ENCODE results near the gene ACER3. TPM values are rescaled to one million over a fixed set of nuclear protein-coding genes. Genes with fewer than 3 reads are reported as not detected.

The ACER3 gene
- total and polyA plus RNA-seq, 2 experiments from 2014 or later: 6.2 to 26.5 TPM

GRCh38 chr11:76939219-76939631 lies 78.5 kb downstream of the ACER3 start:
- Histone ChIP-seq H3K27me3 (ENCODE audit: insufficient read depth) (no peaks in the 10 kb centered on the region), H3K36me3 (ENCODE audit: insufficient read depth) (peaks cover 12% of the 10 kb centered on the region), H3K4me1 (ENCODE audit: insufficient read depth) (peaks cover 24% of the 10 kb centered on the region), H3K4me2 (no peak overlapping the region), H3K9me2 (ENCODE audit: insufficient read depth) (no peaks in the 10 kb centered on the region), H3K4me3 (no peak overlapping the region), H3K27ac (ENCODE audit: low read depth) (no peak overlapping the region), H4K20me1 (replicated peaks; ENCODE audit: insufficient read depth) (no peaks in the 10 kb centered on the region), H3F3A (replicated peaks; ENCODE audit: low read depth) (no peaks in the 10 kb centered on the region), H3K79me2 (replicated peaks; ENCODE audit: insufficient read depth) (peaks cover 13% of the 10 kb centered on the region), H2AFZ (no peak overlapping the region)
- Mint-ChIP-seq H3K36me3 (ENCODE audit: low read depth) (peaks cover 27% of the 10 kb centered on the region), H3K4me3 (no peak overlapping the region), H3K27me3 (ENCODE audit: insufficient read depth, low read depth, poor library complexity) (no peaks in the 10 kb centered on the region), H3K4me1 (peaks cover 33% of the 10 kb centered on the region), H3K9me3 (peaks cover 22% of the 10 kb centered on the region), H3K27ac (no peak overlapping the region)
- DNase-seq (ENCODE audit: low spot score) (no peak), ATAC-seq (no peak)
- TF ChIP-seq CREB1 (CRISPR knock-in tag; IDR thresholded peaks at IDR 0.05; ENCODE audit: low read depth) (no peak), POLR2AphosphoS5 (IDR thresholded peaks at IDR 0.05; ENCODE audit: low read depth) (no peak), EZH2 (IDR thresholded peaks at IDR 0.05; ENCODE audit: low read depth, unreplicated experiment) (no peak), ZNF114 (CRISPR knock-in tag; IDR thresholded peaks at IDR 0.05) (no peak), ZNF331 (CRISPR knock-in tag; IDR thresholded peaks at IDR 0.05; ENCODE audit: low read depth) (no peak)
- TF ChIP-seq, protein P1, sequence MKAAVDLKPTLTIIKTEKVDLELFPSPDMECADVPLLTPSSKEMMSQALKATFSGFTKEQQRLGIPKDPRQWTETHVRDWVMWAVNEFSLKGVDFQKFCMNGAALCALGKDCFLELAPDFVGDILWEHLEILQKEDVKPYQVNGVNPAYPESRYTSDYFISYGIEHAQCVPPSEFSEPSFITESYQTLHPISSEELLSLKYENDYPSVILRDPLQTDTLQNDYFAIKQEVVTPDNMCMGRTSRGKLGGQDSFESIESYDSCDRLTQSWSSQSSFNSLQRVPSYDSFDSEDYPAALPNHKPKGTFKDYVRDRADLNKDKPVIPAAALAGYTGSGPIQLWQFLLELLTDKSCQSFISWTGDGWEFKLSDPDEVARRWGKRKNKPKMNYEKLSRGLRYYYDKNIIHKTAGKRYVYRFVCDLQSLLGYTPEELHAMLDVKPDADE (IDR thresholded peaks at IDR 0.05): no peak
- TF ChIP-seq, protein P2, sequence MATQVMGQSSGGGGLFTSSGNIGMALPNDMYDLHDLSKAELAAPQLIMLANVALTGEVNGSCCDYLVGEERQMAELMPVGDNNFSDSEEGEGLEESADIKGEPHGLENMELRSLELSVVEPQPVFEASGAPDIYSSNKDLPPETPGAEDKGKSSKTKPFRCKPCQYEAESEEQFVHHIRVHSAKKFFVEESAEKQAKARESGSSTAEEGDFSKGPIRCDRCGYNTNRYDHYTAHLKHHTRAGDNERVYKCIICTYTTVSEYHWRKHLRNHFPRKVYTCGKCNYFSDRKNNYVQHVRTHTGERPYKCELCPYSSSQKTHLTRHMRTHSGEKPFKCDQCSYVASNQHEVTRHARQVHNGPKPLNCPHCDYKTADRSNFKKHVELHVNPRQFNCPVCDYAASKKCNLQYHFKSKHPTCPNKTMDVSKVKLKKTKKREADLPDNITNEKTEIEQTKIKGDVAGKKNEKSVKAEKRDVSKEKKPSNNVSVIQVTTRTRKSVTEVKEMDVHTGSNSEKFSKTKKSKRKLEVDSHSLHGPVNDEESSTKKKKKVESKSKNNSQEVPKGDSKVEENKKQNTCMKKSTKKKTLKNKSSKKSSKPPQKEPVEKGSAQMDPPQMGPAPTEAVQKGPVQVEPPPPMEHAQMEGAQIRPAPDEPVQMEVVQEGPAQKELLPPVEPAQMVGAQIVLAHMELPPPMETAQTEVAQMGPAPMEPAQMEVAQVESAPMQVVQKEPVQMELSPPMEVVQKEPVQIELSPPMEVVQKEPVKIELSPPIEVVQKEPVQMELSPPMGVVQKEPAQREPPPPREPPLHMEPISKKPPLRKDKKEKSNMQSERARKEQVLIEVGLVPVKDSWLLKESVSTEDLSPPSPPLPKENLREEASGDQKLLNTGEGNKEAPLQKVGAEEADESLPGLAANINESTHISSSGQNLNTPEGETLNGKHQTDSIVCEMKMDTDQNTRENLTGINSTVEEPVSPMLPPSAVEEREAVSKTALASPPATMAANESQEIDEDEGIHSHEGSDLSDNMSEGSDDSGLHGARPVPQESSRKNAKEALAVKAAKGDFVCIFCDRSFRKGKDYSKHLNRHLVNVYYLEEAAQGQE (IDR thresholded peaks at IDR 0.05; ENCODE audit: unreplicated experiment): no peak

GRCh38 chr11:76944225-76944624 lies 83.5 kb downstream of the ACER3 start:
- no peak overlapping the region for H3K27ac ChIP-seq (ENCODE audit: low read depth)
- DNase-seq (ENCODE audit: low spot score) (no peak), ATAC-seq (no peak)
- no peaks in the 10 kb centered on the region for H3K9me2 ChIP-seq (ENCODE audit: insufficient read depth)
- H3K9me3 Mint-ChIP-seq: peaks cover 18% of the 10 kb centered on the region
- no peak overlapping the region for H3K27ac Mint-ChIP-seq
- no peak overlapping the region for H3K4me3 ChIP-seq
- no peaks in the 10 kb centered on the region for H3F3A ChIP-seq (replicated peaks; ENCODE audit: low read depth)
- no peak overlapping the region for H2AFZ ChIP-seq
- peaks cover 24% of the 10 kb centered on the region for H3K36me3 Mint-ChIP-seq (ENCODE audit: low read depth)
- peaks cover 24% of the 10 kb centered on the region for H3K79me2 ChIP-seq (replicated peaks; ENCODE audit: insufficient read depth)
- H3K4me1 Mint-ChIP-seq: peaks cover 38% of the 10 kb centered on the region
- peaks cover 24% of the 10 kb centered on the region for H3K4me1 ChIP-seq (ENCODE audit: insufficient read depth)
- no peak overlapping the region for H3K4me3 Mint-ChIP-seq
- no peaks in the 10 kb centered on the region for H4K20me1 ChIP-seq (replicated peaks; ENCODE audit: insufficient read depth)
- H3K36me3 ChIP-seq (ENCODE audit: insufficient read depth): peaks cover 5% of the 10 kb centered on the region; the same call in 1 of the 2 replicates
- no peak overlapping the region for H3K4me2 ChIP-seq
- H3K27me3 ChIP-seq (ENCODE audit: insufficient read depth): no peaks in the 10 kb centered on the region
- H3K27me3 Mint-ChIP-seq (ENCODE audit: insufficient read depth, low read depth, poor library complexity): peaks cover 2% of the 10 kb centered on the region
- TF ChIP-seq ZNF114 (CRISPR knock-in tag; IDR thresholded peaks at IDR 0.05) (no peak), NANOG (IDR thresholded peaks at IDR 0.05; ENCODE audit: borderline replicate concordance) (no peak), CREB1 (CRISPR knock-in tag; IDR thresholded peaks at IDR 0.05; ENCODE audit: low read depth) (no peak)
- TF ChIP-seq, protein P2 (IDR thresholded peaks at IDR 0.05; ENCODE audit: unreplicated experiment): no peak
- TF ChIP-seq, protein P3, sequence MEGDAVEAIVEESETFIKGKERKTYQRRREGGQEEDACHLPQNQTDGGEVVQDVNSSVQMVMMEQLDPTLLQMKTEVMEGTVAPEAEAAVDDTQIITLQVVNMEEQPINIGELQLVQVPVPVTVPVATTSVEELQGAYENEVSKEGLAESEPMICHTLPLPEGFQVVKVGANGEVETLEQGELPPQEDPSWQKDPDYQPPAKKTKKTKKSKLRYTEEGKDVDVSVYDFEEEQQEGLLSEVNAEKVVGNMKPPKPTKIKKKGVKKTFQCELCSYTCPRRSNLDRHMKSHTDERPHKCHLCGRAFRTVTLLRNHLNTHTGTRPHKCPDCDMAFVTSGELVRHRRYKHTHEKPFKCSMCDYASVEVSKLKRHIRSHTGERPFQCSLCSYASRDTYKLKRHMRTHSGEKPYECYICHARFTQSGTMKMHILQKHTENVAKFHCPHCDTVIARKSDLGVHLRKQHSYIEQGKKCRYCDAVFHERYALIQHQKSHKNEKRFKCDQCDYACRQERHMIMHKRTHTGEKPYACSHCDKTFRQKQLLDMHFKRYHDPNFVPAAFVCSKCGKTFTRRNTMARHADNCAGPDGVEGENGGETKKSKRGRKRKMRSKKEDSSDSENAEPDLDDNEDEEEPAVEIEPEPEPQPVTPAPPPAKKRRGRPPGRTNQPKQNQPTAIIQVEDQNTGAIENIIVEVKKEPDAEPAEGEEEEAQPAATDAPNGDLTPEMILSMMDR (conservative IDR thresholded peaks at IDR 0.05; ENCODE audit: low read depth in 2 of 2): no peak
